ENCODE measurements around the gene CDK14. TPM values are rescaled to one million over a fixed set of nuclear protein-coding genes. Genes with fewer than 3 reads are reported as not detected.

CDK14 gene
- polyA plus RNA-seq, 1 donor = 9.7 TPM

GRCh38 chr7:90595342-90595800 is 750 bp upstream of the CDK14 start:
- no peak for DNase-seq
- peaks cover 3% of the 10 kb centered on the region for H3K9me3 ChIP-seq (ENCODE audit: control insufficient read depth, low read depth, low read length)
- H3K4me3 ChIP-seq (ENCODE audit: low read length) = peak overlapping the region; percentile 69
- peaks cover 11% of the 10 kb centered on the region for H3K4me1 ChIP-seq (ENCODE audit: control insufficient read depth, insufficient read depth, low read length)
- 50% methylated on average over 2 of the region's 10 CpGs for WGBS (ENCODE audit: insufficient coverage, low lambda C conversion rate)
- H3K27me3 ChIP-seq (ENCODE audit: control insufficient read depth, insufficient read depth, low read length) = peaks cover 5% of the 10 kb centered on the region
- H3K36me3 ChIP-seq (ENCODE audit: control insufficient read depth, insufficient read depth, low read length) = no peaks in the 10 kb centered on the region
- H3K27ac ChIP-seq (ENCODE audit: low read length) = no peak overlapping the region

- peaks cover 5% of the 10 kb centered on the region for H3K27me3 ChIP-seq (ENCODE audit: control insufficient read depth, insufficient read depth, low read length)
- peak in 1 of 2 donors; percentile 48 for DNase-seq
- peak overlapping the region; percentile 4 for H3K27ac ChIP-seq (ENCODE audit: low read length)
- WGBS (ENCODE audit: insufficient coverage, low lambda C conversion rate) = no CpG with 5 or more reads among the region's 47 CpGs
- H3K9me3 ChIP-seq (ENCODE audit: control insufficient read depth, low read depth, low read length) = peaks cover 3% of the 10 kb centered on the region
- H3K4me1 ChIP-seq (ENCODE audit: control insufficient read depth, insufficient read depth, low read length) = peaks cover 11% of the 10 kb centered on the region
- H3K36me3 ChIP-seq (ENCODE audit: control insufficient read depth, insufficient read depth, low read length) = no peaks in the 10 kb centered on the region
- peak overlapping the region; percentile 69 for H3K4me3 ChIP-seq (ENCODE audit: low read length)
Observed at GRCh38 chr7:90596671-90597562, 796 bp downstream of the CDK14 start.

DNA sequence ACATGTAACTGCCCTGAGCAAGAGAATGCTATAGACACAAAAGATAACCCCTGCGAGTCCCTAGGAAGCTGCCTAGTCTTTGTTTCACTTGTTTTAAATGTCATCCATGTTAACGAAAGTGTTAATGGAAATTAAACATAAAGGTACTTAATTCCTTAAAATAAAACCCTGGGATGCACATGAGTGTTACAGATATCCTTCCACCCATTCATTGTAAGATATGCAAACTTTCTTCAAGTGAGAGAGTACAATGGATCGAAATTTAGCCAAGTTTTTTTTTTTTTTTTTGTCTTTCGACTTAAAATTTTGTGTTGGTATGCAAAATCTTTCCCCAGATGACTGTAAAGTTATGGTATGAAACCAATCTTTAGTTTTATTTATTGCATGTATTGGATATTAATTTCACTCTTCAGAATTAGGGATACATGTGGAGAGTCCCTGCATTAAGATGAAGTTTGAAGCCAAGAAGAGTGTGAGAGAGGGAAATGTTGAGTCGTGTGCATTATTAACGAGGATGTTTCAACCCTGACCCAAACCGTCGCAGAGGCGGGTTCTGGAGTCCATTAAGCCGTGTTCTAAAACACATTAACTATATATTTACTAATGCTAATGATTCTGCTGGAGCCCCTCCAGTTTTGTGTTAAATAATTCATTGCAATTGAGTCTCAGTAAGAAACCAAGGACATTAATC is 1.6 kb downstream of the CDK14 start:
- no peak for DNase-seq
- Histone ChIP-seq H3K27ac (ENCODE audit: low read length) (no peak overlapping the region), H3K9me3 (ENCODE audit: control insufficient read depth, low read depth, low read length) (peaks cover 3% of the 10 kb centered on the region), H3K4me1 (ENCODE audit: control insufficient read depth, insufficient read depth, low read length) (peaks cover 11% of the 10 kb centered on the region), H3K4me3 (ENCODE audit: low read length) (peak overlapping the region; percentile 69), H3K27me3 (ENCODE audit: control insufficient read depth, insufficient read depth, low read length) (peaks cover 5% of the 10 kb centered on the region), H3K36me3 (ENCODE audit: control insufficient read depth, insufficient read depth, low read length) (no peaks in the 10 kb centered on the region)
- WGBS (ENCODE audit: insufficient coverage, low lambda C conversion rate) = 29% methylated on average over 4 of the region's 10 CpGs

DNA sequence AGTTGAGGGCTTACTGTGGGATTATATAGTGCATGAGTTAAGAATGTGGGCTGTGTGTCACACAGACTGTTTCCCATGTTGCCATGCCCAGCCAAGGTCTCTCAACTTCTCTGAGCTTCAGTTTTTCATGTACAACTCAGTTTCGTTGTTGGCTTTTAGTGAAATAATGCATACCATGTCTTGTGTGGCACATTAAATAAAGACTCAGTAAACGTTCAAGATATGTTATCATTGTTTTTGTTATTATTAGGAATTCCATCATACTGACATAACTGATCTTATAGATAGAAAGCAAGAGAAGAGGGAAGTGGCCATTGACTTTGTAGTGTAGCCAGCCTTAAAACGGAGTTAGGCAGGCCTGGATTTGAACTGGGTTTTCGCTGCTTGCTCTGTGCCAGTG is 2.9 kb downstream of the CDK14 start:
- peaks cover 5% of the 10 kb centered on the region for H3K27me3 ChIP-seq (ENCODE audit: control insufficient read depth, insufficient read depth, low read length)
- no peak for DNase-seq
- H3K27ac ChIP-seq (ENCODE audit: low read length) = no peak overlapping the region
- WGBS (ENCODE audit: insufficient coverage, low lambda C conversion rate) = 86% methylated on average over 1 of the region's 4 CpGs
- no peaks in the 10 kb centered on the region for H3K36me3 ChIP-seq (ENCODE audit: control insufficient read depth, insufficient read depth, low read length)
- H3K9me3 ChIP-seq (ENCODE audit: control insufficient read depth, low read depth, low read length) = peaks cover 3% of the 10 kb centered on the region
- no peak overlapping the region for H3K4me3 ChIP-seq (ENCODE audit: low read length)
- H3K4me1 ChIP-seq (ENCODE audit: control insufficient read depth, insufficient read depth, low read length) = peaks cover 11% of the 10 kb centered on the region

DNA sequence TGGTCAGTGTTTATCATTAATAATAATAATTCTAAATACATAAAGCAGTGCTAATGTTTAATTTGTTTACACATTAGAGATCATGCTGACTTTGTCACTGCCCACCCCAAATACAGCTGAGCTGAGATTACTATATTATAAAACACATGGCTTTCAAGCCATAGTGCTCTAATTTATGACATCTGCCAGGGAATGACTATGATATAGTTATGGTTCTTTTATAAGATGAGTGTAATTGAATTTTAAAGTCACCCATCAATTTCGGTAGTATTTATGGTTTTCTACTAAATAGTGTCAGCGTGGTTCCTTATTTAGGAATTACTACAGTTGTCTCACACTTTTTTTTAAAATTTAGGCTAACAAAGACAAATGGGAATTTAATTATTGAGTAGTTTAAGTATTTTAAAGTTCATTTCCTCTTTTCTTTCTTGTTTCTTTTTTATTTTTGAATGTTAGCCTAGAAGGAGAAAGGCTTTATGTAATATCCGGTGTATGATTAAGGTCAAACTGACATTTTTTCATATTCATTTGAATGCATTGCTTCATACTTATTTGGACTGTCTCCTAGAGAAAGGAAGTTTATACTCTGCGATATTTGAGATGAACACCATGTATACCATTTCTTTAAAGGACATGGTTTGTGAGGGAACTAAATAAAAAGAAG is 3.9 kb downstream of the CDK14 start:
- Histone ChIP-seq H3K27ac (ENCODE audit: low read length) (no peak overlapping the region), H3K36me3 (ENCODE audit: control insufficient read depth, insufficient read depth, low read length) (no peaks in the 10 kb centered on the region), H3K9me3 (ENCODE audit: control insufficient read depth, low read depth, low read length) (peaks cover 3% of the 10 kb centered on the region), H3K4me1 (ENCODE audit: control insufficient read depth, insufficient read depth, low read length) (peaks cover 11% of the 10 kb centered on the region), H3K4me3 (ENCODE audit: low read length) (no peak overlapping the region), H3K27me3 (ENCODE audit: control insufficient read depth, insufficient read depth, low read length) (peaks cover 5% of the 10 kb centered on the region)
- no peak for DNase-seq
- 83% methylated on average over 2 of the region's 4 CpGs for WGBS (ENCODE audit: insufficient coverage, low lambda C conversion rate)

- H3K27me3 ChIP-seq (ENCODE audit: control insufficient read depth, insufficient read depth, low read length) = no peaks in the 10 kb centered on the region
- no peaks in the 10 kb centered on the region for H3K36me3 ChIP-seq (ENCODE audit: control insufficient read depth, insufficient read depth, low read length)
- no CpG with 5 or more reads among the region's 1 CpG for WGBS (ENCODE audit: insufficient coverage, low lambda C conversion rate)
- no peak overlapping the region for H3K27ac ChIP-seq (ENCODE audit: low read length)
- H3K9me3 ChIP-seq (ENCODE audit: control insufficient read depth, low read depth, low read length) = no peaks in the 10 kb centered on the region
- no peak for DNase-seq
- H3K4me3 ChIP-seq (ENCODE audit: low read length) = no peak overlapping the region
- peaks cover 2% of the 10 kb centered on the region for H3K4me1 ChIP-seq (ENCODE audit: control insufficient read depth, insufficient read depth, low read length)
Observed at GRCh38 chr7:90602303-90602702, 6.2 kb downstream of the CDK14 start.

DNA sequence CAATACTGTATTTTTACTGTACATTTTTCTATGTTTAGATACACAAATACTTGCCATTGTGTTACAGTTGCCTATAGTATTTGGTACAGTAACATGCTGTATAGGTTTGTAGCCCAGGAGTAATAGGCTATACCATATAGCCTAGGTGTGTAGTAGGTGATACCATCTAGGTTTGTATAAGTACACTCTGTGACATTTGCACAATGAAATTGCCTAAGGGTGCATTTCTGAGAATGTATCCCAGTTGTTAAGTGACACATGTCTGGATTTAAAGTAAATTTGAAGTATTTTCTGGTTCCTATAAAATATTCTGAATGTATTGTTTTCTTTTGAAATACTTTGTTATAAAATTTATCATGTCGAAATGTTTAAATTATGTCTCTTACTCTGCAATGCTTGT is 7.2 kb downstream of the CDK14 start:
- H3K27ac ChIP-seq (ENCODE audit: low read length) = no peak overlapping the region

GRCh38 chr7:90604383-90604782 is 8.3 kb downstream of the CDK14 start:
- no peaks in the 10 kb centered on the region for H3K36me3 ChIP-seq (ENCODE audit: control insufficient read depth, insufficient read depth, low read length)
- H3K4me1 ChIP-seq (ENCODE audit: control insufficient read depth, insufficient read depth, low read length) = no peaks in the 10 kb centered on the region
- 90% methylated on average over 1 of the region's 5 CpGs for WGBS (ENCODE audit: insufficient coverage, low lambda C conversion rate)
- H3K27ac ChIP-seq (ENCODE audit: low read length) = no peak overlapping the region
- no peak overlapping the region for H3K4me3 ChIP-seq (ENCODE audit: low read length)
- no peaks in the 10 kb centered on the region for H3K27me3 ChIP-seq (ENCODE audit: control insufficient read depth, insufficient read depth, low read length)
- H3K9me3 ChIP-seq (ENCODE audit: control insufficient read depth, low read depth, low read length) = no peaks in the 10 kb centered on the region
- no peak for DNase-seq

More for the DNA sequence above, 7.2 kb downstream of the CDK14 start:
- Histone ChIP-seq H3K4me1 (ENCODE audit: control insufficient read depth, insufficient read depth, low read length) (no peaks in the 10 kb centered on the region), H3K36me3 (ENCODE audit: control insufficient read depth, insufficient read depth, low read length) (no peaks in the 10 kb centered on the region), H3K4me3 (ENCODE audit: low read length) (no peak overlapping the region), H3K9me3 (ENCODE audit: control insufficient read depth, low read depth, low read length) (no peaks in the 10 kb centered on the region), H3K27me3 (ENCODE audit: control insufficient read depth, insufficient read depth, low read length) (no peaks in the 10 kb centered on the region)
- no peak for DNase-seq
- 100% methylated on average over 1 of the region's 1 CpG for WGBS (ENCODE audit: insufficient coverage, low lambda C conversion rate)

GRCh38 chr7:90605055-90605454 is 8.9 kb downstream of the CDK14 start:
- Histone ChIP-seq H3K4me1 (ENCODE audit: control insufficient read depth, insufficient read depth, low read length) (no peaks in the 10 kb centered on the region), H3K9me3 (ENCODE audit: control insufficient read depth, low read depth, low read length) (no peaks in the 10 kb centered on the region), H3K27me3 (ENCODE audit: control insufficient read depth, insufficient read depth, low read length) (no peaks in the 10 kb centered on the region), H3K27ac (ENCODE audit: low read length) (no peak overlapping the region), H3K4me3 (ENCODE audit: low read length) (no peak overlapping the region), H3K36me3 (ENCODE audit: control insufficient read depth, insufficient read depth, low read length) (no peaks in the 10 kb centered on the region)
- no CpG with 5 or more reads among the region's 2 CpGs for WGBS (ENCODE audit: insufficient coverage, low lambda C conversion rate)
- DNase-seq = no peak

- Histone ChIP-seq H3K9me3 (ENCODE audit: control insufficient read depth, low read depth, low read length) (no peaks in the 10 kb centered on the region), H3K4me1 (ENCODE audit: control insufficient read depth, insufficient read depth, low read length) (no peaks in the 10 kb centered on the region), H3K27me3 (ENCODE audit: control insufficient read depth, insufficient read depth, low read length) (no peaks in the 10 kb centered on the region), H3K27ac (ENCODE audit: low read length) (no peak overlapping the region), H3K36me3 (ENCODE audit: control insufficient read depth, insufficient read depth, low read length) (no peaks in the 10 kb centered on the region), H3K4me3 (ENCODE audit: low read length) (no peak overlapping the region)
- no peak for DNase-seq
- WGBS (ENCODE audit: insufficient coverage, low lambda C conversion rate) = 88% methylated on average over 1 of the region's 1 CpG
Observed at GRCh38 chr7:90607196-90607595, 11.1 kb downstream of the CDK14 start.

All from large intestine (tissue), 3 donors.